ENCODE results near the gene TTC9C. TPM values are rescaled to one million over a fixed set of nuclear protein-coding genes. Genes with fewer than 3 reads are reported as not detected.

TTC9C gene
- total and polyA plus RNA-seq, 2 of the 8 experiments (the other 6 are each of a cell fraction or from before 2014, with no cell fraction given): 25.4 to 34.1 TPM

GRCh38 chr11:62716816-62717215 is 11.5 kb upstream of the TTC9C start (continued):
- TF ChIP-seq CHD7 (IDR thresholded peaks at IDR 0.05; ENCODE audit: insufficient replicate concordance, low read length): no peak
- no peak for TF ChIP-seq KDM4A (IDR thresholded peaks at IDR 0.05; ENCODE audit: low read depth, low read length, severe bottlenecking)
- no peak for TF ChIP-seq RNF2 (IDR thresholded peaks at IDR 0.05; ENCODE audit: borderline replicate concordance, low read depth, low read length, missing control alignments, poor library complexity, severe bottlenecking)
- no peak for TF ChIP-seq SIX5 (IDR thresholded peaks at IDR 0.05; ENCODE audit: low read depth, low read length)
- TF ChIP-seq SP2 (IDR thresholded peaks at IDR 0.05; ENCODE audit: low read length): no peak
- TF ChIP-seq EGR1 (IDR thresholded peaks at IDR 0.05; ENCODE audit: borderline replicate concordance, low read depth, low read length): no peak
- no peak for TF ChIP-seq CHD1 (IDR thresholded peaks at IDR 0.05; ENCODE audit: low read depth, low read length)
- no peak for TF ChIP-seq TBP (IDR thresholded peaks at IDR 0.05; ENCODE audit: low read depth, low read length)
- no peak for TF ChIP-seq EZH2 (IDR thresholded peaks at IDR 0.05; ENCODE audit: low read depth, low read length, severe bottlenecking)
- TF ChIP-seq RAD21 (IDR thresholded peaks at IDR 0.05 in 1 of 2, conservative IDR thresholded peaks at IDR 0.05 in 1 of 2; ENCODE audit: low read depth in 2 of 2, low read length in 2 of 2): no peak
- no peak for TF ChIP-seq SUZ12 (IDR thresholded peaks at IDR 0.05; ENCODE audit: low read length)

Measured in H1 (cell line).